TTC549 (cell line): ENCODE data around the gene ATP8A2.

Experiments used
- FAIRE-seq: peaks from 2 replicates; lab custom pipeline; 2012; peaks lifted over from hg19 to GRCh38; lab: Jason Lieb, UNC

The ATP8A2 gene

GRCh38 chr13:25684491-25684890 is 312.7 kb downstream of the ATP8A2 start:
- no peak for FAIRE-seq

- FAIRE-seq = no peak
These were observed 315.2 kb downstream of the ATP8A2 start for GRCh38 chr13:25686831-25687470.

GRCh38 chr13:25687471-25688225 is 315.9 kb downstream of the ATP8A2 start:
- FAIRE-seq = no peak

- FAIRE-seq = no peak
These were observed 316.8 kb downstream of the ATP8A2 start for GRCh38 chr13:25688536-25688935.

GRCh38 chr13:25689539-25689938 is 317.8 kb downstream of the ATP8A2 start:
- no peak for FAIRE-seq

- no peak for FAIRE-seq
These were observed 318.8 kb downstream of the ATP8A2 start for GRCh38 chr13:25690582-25690981.

GRCh38 chr13:25691654-25692053 is 319.9 kb downstream of the ATP8A2 start:
- FAIRE-seq = no peak

- no peak for FAIRE-seq
These were observed 320.3 kb downstream of the ATP8A2 start for GRCh38 chr13:25692099-25692498.

GRCh38 chr13:25699056-25699455 is 327.3 kb downstream of the ATP8A2 start:
- no peak for FAIRE-seq

GRCh38 chr13:25699600-25699999 is 327.8 kb downstream of the ATP8A2 start:
- FAIRE-seq = no peak

GRCh38 chr13:25701304-25701703 is 329.5 kb downstream of the ATP8A2 start:
- no peak for FAIRE-seq

GRCh38 chr13:25702386-25702785 is 330.6 kb downstream of the ATP8A2 start:
- FAIRE-seq = no peak

- FAIRE-seq = no peak
These were observed 336.0 kb downstream of the ATP8A2 start for GRCh38 chr13:25707726-25708125.

- FAIRE-seq = no peak
These were observed 336.5 kb downstream of the ATP8A2 start for GRCh38 chr13:25708268-25708667.

GRCh38 chr13:25709088-25709487 is 337.3 kb downstream of the ATP8A2 start:
- FAIRE-seq = no peak

- FAIRE-seq = no peak
These were observed 344.0 kb downstream of the ATP8A2 start for GRCh38 chr13:25715760-25716159.

- FAIRE-seq = no peak
These were observed 346.0 kb downstream of the ATP8A2 start for GRCh38 chr13:25717666-25718197.

- no peak for FAIRE-seq
These were observed 347.9 kb downstream of the ATP8A2 start for GRCh38 chr13:25719666-25720065.

GRCh38 chr13:25722893-25723292 is 351.1 kb downstream of the ATP8A2 start:
- no peak for FAIRE-seq

GRCh38 chr13:25725104-25725503 is 353.3 kb downstream of the ATP8A2 start:
- FAIRE-seq = no peak

GRCh38 chr13:25727250-25727649 is 355.5 kb downstream of the ATP8A2 start:
- FAIRE-seq = no peak

GRCh38 chr13:25727810-25728209 is 356.0 kb downstream of the ATP8A2 start:
- no peak for FAIRE-seq

GRCh38 chr13:25729201-25729600 is 357.4 kb downstream of the ATP8A2 start:
- no peak for FAIRE-seq

GRCh38 chr13:25731037-25731436 is 359.3 kb downstream of the ATP8A2 start:
- no peak for FAIRE-seq
